T1000 (cell line): ENCODE results near the gene NOL9.
"Not testable (repeated sequence)": the region's sequence is repeated elsewhere in the genome, so short reads cannot be mapped to it uniquely, and the experiment has no call there.

Experiments
- DNase-seq: peaks from one replicate; lab custom pipeline; 2025; ENCODE audit warnings: mixed read lengths; lab: John Stamatoyannopoulos, UW

NOL9 gene

GRCh38 chr1:6554031-6554906, at the start of gene NOL9:
Gene NOL9 (minus strand): TSS chr1:6554513. CDS start chr1:6554502, 11 bp downstream.
- peak; percentile 94 for DNase-seq

GRCh38 chr1:6603238-6603914, 49.1 kb upstream of the NOL9 start:
- peak; percentile 60 for DNase-seq

- DNase-seq = peak; percentile 86
Observed at GRCh38 chr1:6602669-6603237, 48.4 kb upstream of the NOL9 start, which contains the start of gene KLHL21. Gene KLHL21 (minus strand): TSS chr1:6602869. CDS start chr1:6602817, 52 bp downstream.

GRCh38 chr1:6601923-6602668, 47.8 kb upstream of the NOL9 start:
- DNase-seq = no peak

GRCh38 chr1:6601049-6601922, 47.0 kb upstream of the NOL9 start:
- DNase-seq = peak; percentile 90

- no peak for DNase-seq
Observed at GRCh38 chr1:6600410-6601048, 46.2 kb upstream of the NOL9 start.

- not testable (repeated sequence) for DNase-seq
Observed at GRCh38 chr1:6599991-6600390, 45.7 kb upstream of the NOL9 start.

- DNase-seq = no peak
Observed at GRCh38 chr1:6599141-6599975, 45.0 kb upstream of the NOL9 start.

- DNase-seq = no peak
Observed at GRCh38 chr1:6597777-6598131, 43.4 kb upstream of the NOL9 start.

- no peak for DNase-seq
Observed at GRCh38 chr1:6596886-6597776, 42.8 kb upstream of the NOL9 start.

- DNase-seq = no peak
Observed at GRCh38 chr1:6596351-6596750, 42.0 kb upstream of the NOL9 start.

- no peak for DNase-seq
Observed at GRCh38 chr1:6594977-6595740, 40.8 kb upstream of the NOL9 start.

GRCh38 chr1:6593810-6594209, 39.5 kb upstream of the NOL9 start:
- no peak for DNase-seq

- no peak for DNase-seq
Observed at GRCh38 chr1:6592865-6593593, 38.7 kb upstream of the NOL9 start.

- DNase-seq = no peak
Observed at GRCh38 chr1:6592441-6592840, 38.1 kb upstream of the NOL9 start.

GRCh38 chr1:6591644-6592043, 37.3 kb upstream of the NOL9 start:
- DNase-seq = no peak

GRCh38 chr1:6591222-6591621, 36.9 kb upstream of the NOL9 start:
- no peak for DNase-seq
